Uterus (tissue), 2 donors: ENCODE measurements around the gene SPIRE2.

ENCODE experiments used
- POLR2A ChIP-seq, 2 donors: fragments of 450-650 bp; IDR thresholded peaks; one replicate each; pipeline ENCODE4 v1.6.1; 2016; ENCODE audit warnings: antibody characterized with exemption in 2 of 2, mild to moderate bottlenecking in 1 of 2, moderate library complexity in 1 of 2
- TF ChIP-seq, protein P1 (sequence below), 4 experiments: fragments of 200-600 bp in 2 of 4; fragments of 450-650 bp in 2 of 4; sonication (generic) in 2 of 4; IDR thresholded peaks; one replicate each; pipeline ENCODE4 v1.5.1; 2016 to 2019; ENCODE audit warnings: antibody characterized with exemption in 4 of 4, mild to moderate bottlenecking in 2 of 4, moderate library complexity in 1 of 4

GRCh38 chr16:89920723-89921122 lies 92.4 kb downstream of the SPIRE2 start:
- TF ChIP-seq, protein P1, sequence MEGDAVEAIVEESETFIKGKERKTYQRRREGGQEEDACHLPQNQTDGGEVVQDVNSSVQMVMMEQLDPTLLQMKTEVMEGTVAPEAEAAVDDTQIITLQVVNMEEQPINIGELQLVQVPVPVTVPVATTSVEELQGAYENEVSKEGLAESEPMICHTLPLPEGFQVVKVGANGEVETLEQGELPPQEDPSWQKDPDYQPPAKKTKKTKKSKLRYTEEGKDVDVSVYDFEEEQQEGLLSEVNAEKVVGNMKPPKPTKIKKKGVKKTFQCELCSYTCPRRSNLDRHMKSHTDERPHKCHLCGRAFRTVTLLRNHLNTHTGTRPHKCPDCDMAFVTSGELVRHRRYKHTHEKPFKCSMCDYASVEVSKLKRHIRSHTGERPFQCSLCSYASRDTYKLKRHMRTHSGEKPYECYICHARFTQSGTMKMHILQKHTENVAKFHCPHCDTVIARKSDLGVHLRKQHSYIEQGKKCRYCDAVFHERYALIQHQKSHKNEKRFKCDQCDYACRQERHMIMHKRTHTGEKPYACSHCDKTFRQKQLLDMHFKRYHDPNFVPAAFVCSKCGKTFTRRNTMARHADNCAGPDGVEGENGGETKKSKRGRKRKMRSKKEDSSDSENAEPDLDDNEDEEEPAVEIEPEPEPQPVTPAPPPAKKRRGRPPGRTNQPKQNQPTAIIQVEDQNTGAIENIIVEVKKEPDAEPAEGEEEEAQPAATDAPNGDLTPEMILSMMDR (IDR thresholded peaks at IDR 0.05) = no peak
- TF ChIP-seq POLR2A (IDR thresholded peaks at IDR 0.05) = no peak
